ENCODE data around the gene ATF7IP2. TPM values are rescaled to one million over a fixed set of nuclear protein-coding genes. Genes with fewer than 3 reads are reported as not detected.
A peak's percentile ranks its signal among the peaks of the same experiment; 100 is the strongest.

Gene ATF7IP2
- total and polyA plus RNA-seq, 2 of the 13 experiments (the other 11 are each of a cell fraction or from before 2014, with no cell fraction given), result 117 to 217 TPM

- TF ChIP-seq, protein P1, sequence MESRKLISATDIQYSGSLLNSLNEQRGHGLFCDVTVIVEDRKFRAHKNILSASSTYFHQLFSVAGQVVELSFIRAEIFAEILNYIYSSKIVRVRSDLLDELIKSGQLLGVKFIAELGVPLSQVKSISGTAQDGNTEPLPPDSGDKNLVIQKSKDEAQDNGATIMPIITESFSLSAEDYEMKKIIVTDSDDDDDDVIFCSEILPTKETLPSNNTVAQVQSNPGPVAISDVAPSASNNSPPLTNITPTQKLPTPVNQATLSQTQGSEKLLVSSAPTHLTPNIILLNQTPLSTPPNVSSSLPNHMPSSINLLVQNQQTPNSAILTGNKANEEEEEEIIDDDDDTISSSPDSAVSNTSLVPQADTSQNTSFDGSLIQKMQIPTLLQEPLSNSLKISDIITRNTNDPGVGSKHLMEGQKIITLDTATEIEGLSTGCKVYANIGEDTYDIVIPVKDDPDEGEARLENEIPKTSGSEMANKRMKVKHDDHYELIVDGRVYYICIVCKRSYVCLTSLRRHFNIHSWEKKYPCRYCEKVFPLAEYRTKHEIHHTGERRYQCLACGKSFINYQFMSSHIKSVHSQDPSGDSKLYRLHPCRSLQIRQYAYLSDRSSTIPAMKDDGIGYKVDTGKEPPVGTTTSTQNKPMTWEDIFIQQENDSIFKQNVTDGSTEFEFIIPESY (CRISPR knock-in tag; IDR thresholded peaks at IDR 0.05), result no peak
- TF ChIP-seq TRAFD1 (CRISPR knock-in tag; IDR thresholded peaks at IDR 0.05; ENCODE audit: borderline replicate concordance), result no peak
- TF ChIP-seq ZNF260 (CRISPR knock-in tag; IDR thresholded peaks at IDR 0.05; ENCODE audit: borderline replicate concordance, low read depth), result no peak
- TF ChIP-seq ZNF543 (CRISPR knock-in tag; IDR thresholded peaks at IDR 0.05), result no peak
- no peak for TF ChIP-seq NBN (conservative IDR thresholded peaks at IDR 0.05)
- peak; percentile 56 for TF ChIP-seq MAFF (IDR thresholded peaks at IDR 0.05; ENCODE audit: low read depth, low read length)
- peak; percentile 63; the same call in 1 of the 2 replicates for TF ChIP-seq KLF15 (CRISPR knock-in tag; IDR thresholded peaks at IDR 0.05; ENCODE audit: borderline replicate concordance)
- peak; percentile 20; the same call in 1 of the 2 replicates for TF ChIP-seq TAF1 (CRISPR knock-in tag; IDR thresholded peaks at IDR 0.05)
- no peak for TF ChIP-seq NONO (IDR thresholded peaks at IDR 0.05)
- TF ChIP-seq NONO (CRISPR knock-in tag; conservative IDR thresholded peaks at IDR 0.05), result peak; percentile 82
- TF ChIP-seq ZNF891 (CRISPR knock-in tag; IDR thresholded peaks at IDR 0.05), result 0 out of 2 replicates have a peak, but pooled peaks have one; percentile 41
- 0 out of 2 replicates have a peak, but pooled peaks have one; percentile 45 for TF ChIP-seq ZNF547 (CRISPR knock-in tag; IDR thresholded peaks at IDR 0.05)
- peak; percentile 32; the same call in 1 of the 2 replicates for TF ChIP-seq ETV6 (CRISPR knock-in tag; conservative IDR thresholded peaks at IDR 0.05)
- TF ChIP-seq RXRB (CRISPR knock-in tag; IDR thresholded peaks at IDR 0.05; ENCODE audit: borderline replicate concordance), result peak; percentile 60
- peak; percentile 87 for TF ChIP-seq ZMAT3 (CRISPR knock-in tag; conservative IDR thresholded peaks at IDR 0.05)
- peak; percentile 68 for TF ChIP-seq KAT8 (CRISPR knock-in tag; IDR thresholded peaks at IDR 0.05)
- TF ChIP-seq, protein P2, sequence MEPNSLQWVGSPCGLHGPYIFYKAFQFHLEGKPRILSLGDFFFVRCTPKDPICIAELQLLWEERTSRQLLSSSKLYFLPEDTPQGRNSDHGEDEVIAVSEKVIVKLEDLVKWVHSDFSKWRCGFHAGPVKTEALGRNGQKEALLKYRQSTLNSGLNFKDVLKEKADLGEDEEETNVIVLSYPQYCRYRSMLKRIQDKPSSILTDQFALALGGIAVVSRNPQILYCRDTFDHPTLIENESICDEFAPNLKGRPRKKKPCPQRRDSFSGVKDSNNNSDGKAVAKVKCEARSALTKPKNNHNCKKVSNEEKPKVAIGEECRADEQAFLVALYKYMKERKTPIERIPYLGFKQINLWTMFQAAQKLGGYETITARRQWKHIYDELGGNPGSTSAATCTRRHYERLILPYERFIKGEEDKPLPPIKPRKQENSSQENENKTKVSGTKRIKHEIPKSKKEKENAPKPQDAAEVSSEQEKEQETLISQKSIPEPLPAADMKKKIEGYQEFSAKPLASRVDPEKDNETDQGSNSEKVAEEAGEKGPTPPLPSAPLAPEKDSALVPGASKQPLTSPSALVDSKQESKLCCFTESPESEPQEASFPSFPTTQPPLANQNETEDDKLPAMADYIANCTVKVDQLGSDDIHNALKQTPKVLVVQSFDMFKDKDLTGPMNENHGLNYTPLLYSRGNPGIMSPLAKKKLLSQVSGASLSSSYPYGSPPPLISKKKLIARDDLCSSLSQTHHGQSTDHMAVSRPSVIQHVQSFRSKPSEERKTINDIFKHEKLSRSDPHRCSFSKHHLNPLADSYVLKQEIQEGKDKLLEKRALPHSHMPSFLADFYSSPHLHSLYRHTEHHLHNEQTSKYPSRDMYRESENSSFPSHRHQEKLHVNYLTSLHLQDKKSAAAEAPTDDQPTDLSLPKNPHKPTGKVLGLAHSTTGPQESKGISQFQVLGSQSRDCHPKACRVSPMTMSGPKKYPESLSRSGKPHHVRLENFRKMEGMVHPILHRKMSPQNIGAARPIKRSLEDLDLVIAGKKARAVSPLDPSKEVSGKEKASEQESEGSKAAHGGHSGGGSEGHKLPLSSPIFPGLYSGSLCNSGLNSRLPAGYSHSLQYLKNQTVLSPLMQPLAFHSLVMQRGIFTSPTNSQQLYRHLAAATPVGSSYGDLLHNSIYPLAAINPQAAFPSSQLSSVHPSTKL (CRISPR knock-in tag; IDR thresholded peaks at IDR 0.05), result peak; percentile 94
- no peak for TF ChIP-seq NFE2L2 (IDR thresholded peaks at IDR 0.05; ENCODE audit: low read length)
- peak; percentile 74; the same call in 1 of the 2 replicates for TF ChIP-seq ZNF331 (CRISPR knock-in tag; IDR thresholded peaks at IDR 0.05)
- TF ChIP-seq CREM (IDR thresholded peaks at IDR 0.05), result peak; percentile 68; the same call in 1 of the 2 replicates
- TF ChIP-seq CREM (CRISPR knock-in tag; IDR thresholded peaks at IDR 0.05), result no peak
- TF ChIP-seq TFAP4 (IDR thresholded peaks at IDR 0.05; ENCODE audit: borderline replicate concordance, low read depth), result peak; percentile 39; the same call in 1 of the 2 replicates
These were observed 134.3 kb downstream of the ATF7IP2 start (continued) for GRCh38 chr16:10519929-10520868.
